ENCODE measurements around the gene DHX36.

The DHX36 gene

GRCh38 chr3:154323891-154324738, at the start of gene DHX36:
TSS of gene DHX36 (minus strand) at chr3:154324487. CDS start at chr3:154324416, 71 bp downstream.
- peak; percentile 78 to 87 (median 81) for DNase-seq (ENCODE audit: low read depth in 4 of 4, low spot score in 1 of 4)

- DNase-seq (ENCODE audit: low read depth in 4 of 4, low spot score in 1 of 4) = no peak
Measured at GRCh38 chr3:154367221-154367620, 42.9 kb upstream of the DHX36 start.

- no peak for DNase-seq (ENCODE audit: low read depth in 4 of 4, low spot score in 1 of 4)
Measured at GRCh38 chr3:154364849-154365248, 40.6 kb upstream of the DHX36 start.

- no peak for DNase-seq (ENCODE audit: low read depth in 4 of 4, low spot score in 1 of 4)
Measured at GRCh38 chr3:154361099-154361498, 36.8 kb upstream of the DHX36 start.

GRCh38 chr3:154356009-154356408, 31.7 kb upstream of the DHX36 start:
- DNase-seq (ENCODE audit: low read depth in 4 of 4, low spot score in 1 of 4) = no peak

GRCh38 chr3:154349223-154349622, 24.9 kb upstream of the DHX36 start:
- DNase-seq (ENCODE audit: low read depth in 4 of 4, low spot score in 1 of 4) = no peak

GRCh38 chr3:154345422-154346122, 21.3 kb upstream of the DHX36 start:
- no peak for DNase-seq (ENCODE audit: low read depth in 4 of 4, low spot score in 1 of 4)

GRCh38 chr3:154338570-154338969, 14.3 kb upstream of the DHX36 start:
- no peak for DNase-seq (ENCODE audit: low read depth in 4 of 4, low spot score in 1 of 4)

- DNase-seq (ENCODE audit: low read depth in 4 of 4, low spot score in 1 of 4) = no peak
Measured at GRCh38 chr3:154338008-154338407, 13.7 kb upstream of the DHX36 start.

GRCh38 chr3:154334973-154335420, 10.7 kb upstream of the DHX36 start:
- no peak for DNase-seq (ENCODE audit: low read depth in 4 of 4, low spot score in 1 of 4)

- DNase-seq (ENCODE audit: low read depth in 4 of 4, low spot score in 1 of 4) = no peak
Measured at GRCh38 chr3:154327871-154328270, 3.6 kb upstream of the DHX36 start.

GRCh38 chr3:154324919-154325318, 632 bp upstream of the DHX36 start:
- DNase-seq (ENCODE audit: low read depth in 4 of 4, low spot score in 1 of 4) = no peak

GRCh38 chr3:154316974-154317767, 7.1 kb downstream of the DHX36 start:
- no peak for DNase-seq (ENCODE audit: low read depth in 4 of 4, low spot score in 1 of 4)

- no peak for DNase-seq (ENCODE audit: low read depth in 4 of 4, low spot score in 1 of 4)
Measured at GRCh38 chr3:154314152-154314551, 10.1 kb downstream of the DHX36 start.

GRCh38 chr3:154310840-154311239, 13.4 kb downstream of the DHX36 start:
- DNase-seq (ENCODE audit: low read depth in 4 of 4, low spot score in 1 of 4) = no peak

GRCh38 chr3:154307363-154307762, 16.9 kb downstream of the DHX36 start:
- DNase-seq (ENCODE audit: low read depth in 4 of 4, low spot score in 1 of 4) = no peak

GRCh38 chr3:154304936-154305335, 19.4 kb downstream of the DHX36 start:
- DNase-seq (ENCODE audit: low read depth in 4 of 4, low spot score in 1 of 4) = no peak

- no peak for DNase-seq (ENCODE audit: low read depth in 4 of 4, low spot score in 1 of 4)
Measured at GRCh38 chr3:154304116-154304786, 20.0 kb downstream of the DHX36 start.

GRCh38 chr3:154301561-154301960, 22.7 kb downstream of the DHX36 start:
- DNase-seq (ENCODE audit: low read depth in 4 of 4, low spot score in 1 of 4) = no peak

- DNase-seq (ENCODE audit: low read depth in 4 of 4, low spot score in 1 of 4) = no peak
Measured at GRCh38 chr3:154294016-154294415, 30.3 kb downstream of the DHX36 start.

GRCh38 chr3:154290187-154290586, 34.1 kb downstream of the DHX36 start:
- DNase-seq (ENCODE audit: low read depth in 4 of 4, low spot score in 1 of 4) = no peak
